Activated CD4-positive, CD25-positive, alpha-beta regulatory T cell (primary cell): ENCODE measurements around the gene PIK3C2G.
"Not testable (repeated sequence)": the region's sequence is repeated elsewhere in the genome, so short reads cannot be mapped to it uniquely, and the experiment has no call there.

ENCODE experiments used
- DNase-seq, 4 experiments: peaks; one replicate each; lab custom pipeline; 2025; lab: John Stamatoyannopoulos, UW

PIK3C2G gene

DNA sequence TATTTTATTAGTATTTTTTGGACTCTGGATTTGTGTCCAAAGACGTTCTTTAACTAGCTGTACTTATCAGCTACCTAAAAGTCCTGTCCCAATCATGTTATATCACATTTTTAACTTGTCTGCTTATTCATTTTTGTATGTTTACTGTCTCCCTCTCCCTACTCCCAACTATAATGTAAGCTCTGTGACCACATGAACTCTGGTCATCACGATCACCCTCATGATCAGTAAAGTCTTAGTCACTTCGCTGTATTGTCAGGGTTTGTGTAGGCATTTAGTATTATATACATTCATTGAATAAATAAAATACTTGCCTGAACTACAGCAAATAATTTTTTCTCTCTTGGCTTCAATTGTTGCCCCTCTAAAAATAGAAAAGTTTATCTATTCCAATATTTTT, 211.0 kb downstream of the PIK3C2G start:
- no peak for DNase-seq

DNA sequence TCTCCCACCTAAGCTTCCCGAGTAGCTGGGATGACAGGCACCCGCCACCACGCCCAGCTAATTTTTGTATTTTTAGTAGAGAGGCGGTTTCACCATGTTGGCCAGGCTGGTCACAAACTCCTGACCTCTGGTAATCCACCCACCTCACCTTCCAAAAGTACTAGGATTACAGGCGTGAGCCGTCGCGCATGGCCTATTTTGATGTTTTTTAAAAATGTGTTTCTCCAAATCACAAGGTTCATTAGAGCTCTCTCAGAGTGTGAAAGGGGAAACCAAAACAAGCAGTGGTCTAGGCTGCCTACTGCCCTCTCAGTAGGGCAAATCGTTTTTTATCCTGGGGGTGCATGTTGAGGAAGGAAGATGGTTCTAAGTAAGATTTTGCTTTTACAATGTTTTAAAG, 211.5 kb downstream of the PIK3C2G start:
- no peak for DNase-seq

DNA sequence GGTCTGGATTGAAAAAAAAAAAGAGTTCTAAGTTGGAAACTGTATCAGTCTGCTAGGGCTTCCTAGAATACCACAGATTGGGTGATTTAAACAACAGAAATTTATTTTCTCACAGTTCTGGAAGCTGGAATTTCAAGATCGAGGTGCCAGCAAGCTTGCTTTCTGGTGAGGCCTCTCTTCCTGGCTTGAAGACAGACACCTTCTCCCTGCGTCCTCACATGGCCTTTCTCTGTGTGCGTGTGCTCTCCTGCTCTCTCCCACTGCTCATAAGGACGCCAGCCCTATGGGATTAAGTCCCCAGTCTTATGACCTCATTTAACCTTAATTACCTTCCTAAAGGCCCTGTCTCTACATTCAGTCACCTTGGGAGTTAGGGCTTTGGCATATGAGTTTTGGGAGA, 215.5 kb downstream of the PIK3C2G start:
- DNase-seq, result no peak

DNA sequence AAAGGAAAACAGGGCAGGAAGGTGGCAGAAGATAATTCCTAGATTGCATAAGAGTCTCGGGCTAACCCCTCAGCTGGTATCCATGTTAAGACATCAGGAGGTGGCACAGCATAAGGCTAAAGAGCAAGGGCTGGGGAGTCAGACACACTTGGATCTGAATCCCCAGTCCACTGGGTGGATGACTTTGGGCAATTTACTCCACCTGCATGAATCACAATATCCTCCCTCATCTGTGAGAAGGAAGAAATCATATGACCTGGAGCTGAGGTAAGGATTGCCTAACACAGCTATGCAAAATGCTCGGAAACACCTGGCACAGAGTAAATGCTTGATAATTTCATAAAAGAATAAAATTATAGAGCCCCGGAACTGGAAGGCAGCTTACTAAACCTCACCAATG, 217.9 kb downstream of the PIK3C2G start:
- no peak for DNase-seq

DNA sequence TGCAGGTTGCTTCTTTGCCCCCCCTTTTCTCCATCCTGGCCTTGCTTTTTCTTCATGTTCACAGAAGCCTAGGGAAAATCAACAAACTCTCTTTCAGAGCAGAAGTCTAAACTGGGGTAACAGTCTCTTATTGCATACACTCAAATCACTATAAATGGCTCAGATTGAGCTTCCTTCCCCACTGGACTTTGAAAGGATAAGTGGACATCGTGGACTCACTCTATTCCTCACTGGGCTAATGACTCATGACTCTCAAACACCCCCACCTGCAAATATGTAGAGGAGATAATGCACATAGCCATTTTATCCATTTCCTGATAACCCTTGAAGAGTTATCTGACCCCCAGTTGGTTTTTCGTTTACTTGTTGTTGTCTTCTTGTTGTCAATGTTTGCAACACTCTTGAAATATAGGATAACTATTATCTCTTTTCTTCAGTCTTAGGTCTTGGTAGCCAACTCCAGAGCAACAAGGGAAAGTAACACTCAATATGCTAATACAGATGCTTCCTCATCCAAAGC, 221.3 kb downstream of the PIK3C2G start:
- DNase-seq, result no peak

DNA sequence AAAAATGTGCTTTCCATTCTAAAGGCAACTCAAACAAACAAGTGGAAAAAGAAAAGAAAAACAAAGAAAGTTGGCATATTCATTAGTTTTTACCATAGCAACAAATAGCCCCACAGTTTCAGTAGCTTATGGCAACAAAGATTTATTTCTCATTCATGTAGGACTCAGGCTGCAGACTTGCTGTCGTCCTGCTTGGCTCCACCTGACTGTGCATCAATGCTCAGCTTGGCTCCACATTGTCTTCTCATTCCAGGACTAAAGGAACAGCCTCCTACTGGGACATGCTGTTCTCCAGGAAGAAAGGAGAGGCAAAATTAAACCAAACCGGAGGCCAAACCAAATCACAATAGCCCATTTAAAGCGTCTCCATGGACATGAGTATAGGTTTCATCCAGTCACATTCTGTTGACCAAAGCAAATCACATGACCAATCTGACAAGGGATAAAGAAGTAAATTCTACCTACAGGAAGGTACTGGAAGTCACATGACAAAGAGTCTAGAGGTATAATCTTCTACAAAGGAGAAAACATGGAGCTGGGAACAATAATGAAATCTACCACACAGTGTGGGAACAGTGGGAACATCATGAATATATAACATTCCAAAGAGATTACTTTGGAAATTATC, 222.5 kb downstream of the PIK3C2G start:
- DNase-seq, result no peak

DNA sequence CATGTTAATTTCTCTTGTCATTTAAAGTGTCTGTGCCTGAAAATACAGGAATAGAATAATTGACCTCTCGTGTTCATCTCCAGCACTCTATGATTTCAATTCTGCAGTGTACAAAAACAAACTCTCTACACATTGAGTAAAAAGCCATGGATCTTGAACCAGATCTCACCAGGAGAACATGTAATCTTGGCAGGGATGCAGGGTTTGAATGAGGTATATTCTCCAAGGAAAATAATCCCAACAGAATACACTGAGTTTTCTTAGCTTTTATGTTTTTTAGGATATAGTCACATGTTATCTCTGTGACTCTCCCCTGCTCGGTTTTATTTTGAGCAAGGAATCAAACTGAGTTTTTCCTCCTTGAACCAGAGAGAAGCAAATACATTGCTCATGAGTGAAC, 224.7 kb downstream of the PIK3C2G start:
- no peak for DNase-seq

DNA sequence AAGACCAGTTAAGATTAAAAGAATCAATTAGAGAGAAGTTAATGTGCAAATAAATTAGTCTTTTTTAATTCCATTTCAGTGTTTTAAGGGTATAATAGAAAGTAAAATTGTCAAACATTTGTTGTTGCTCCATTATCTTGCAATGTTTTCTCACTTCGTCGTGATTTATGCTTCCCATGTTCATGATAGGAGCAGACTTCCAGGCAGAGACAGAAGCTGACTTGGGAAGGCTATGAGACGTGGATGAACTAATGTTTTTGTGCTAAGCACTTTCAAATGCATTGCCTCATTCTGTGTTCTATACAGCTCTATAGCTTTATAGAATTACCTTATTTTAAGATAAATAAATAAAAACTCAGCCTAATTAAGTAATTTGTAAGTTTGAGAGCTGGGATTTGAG, 226.2 kb downstream of the PIK3C2G start:
- DNase-seq, result no peak

DNA sequence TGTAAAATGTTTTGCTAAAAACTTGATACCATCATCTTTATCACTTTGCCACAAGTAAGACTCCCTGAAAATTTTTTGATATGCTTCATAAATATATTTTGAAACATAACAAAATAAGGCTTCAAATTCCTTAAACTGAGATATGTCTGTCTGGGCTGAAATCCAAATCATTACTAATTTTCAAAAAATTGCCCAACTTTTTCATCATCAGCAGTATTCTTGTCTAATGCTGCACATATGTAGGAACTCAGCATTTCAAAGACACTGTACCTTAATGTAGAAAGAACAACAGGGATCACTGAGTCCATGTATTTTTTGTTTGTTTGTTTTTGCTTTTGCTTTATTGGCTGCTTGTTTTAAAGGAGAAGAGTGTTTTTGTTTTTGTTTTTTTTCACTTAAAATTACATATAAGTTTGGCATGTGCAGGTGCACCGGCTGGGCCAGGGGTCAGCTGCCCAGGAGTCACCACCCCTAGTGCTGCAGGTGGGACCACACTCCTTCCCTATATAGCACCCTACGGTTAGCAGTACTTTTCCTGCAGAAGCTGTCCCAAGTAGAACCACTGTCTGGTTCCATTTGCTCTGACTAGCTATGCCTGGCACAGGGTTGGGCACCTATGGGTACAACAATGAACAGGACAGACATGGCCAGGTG, 231.2 kb downstream of the PIK3C2G start:
- DNase-seq, result no peak

DNA sequence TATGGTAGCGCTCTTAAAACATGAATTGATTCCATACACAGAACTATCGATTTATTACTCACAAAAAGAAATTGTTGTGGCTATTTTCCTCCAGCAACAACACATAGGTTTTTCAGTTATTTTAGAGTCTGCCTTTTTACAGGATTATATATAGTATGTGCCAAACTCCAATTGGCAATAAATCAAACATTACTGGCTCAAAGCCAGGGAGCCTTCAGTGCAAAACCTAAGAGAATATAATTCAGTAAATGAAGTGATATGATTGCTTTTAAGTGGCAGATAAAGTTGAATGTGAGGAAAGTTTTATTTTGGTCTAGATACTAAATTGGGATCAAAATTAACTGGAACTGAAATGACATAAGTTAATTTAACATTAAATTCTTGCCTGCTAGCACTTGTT, 234.8 kb downstream of the PIK3C2G start:
- no peak for DNase-seq

DNA sequence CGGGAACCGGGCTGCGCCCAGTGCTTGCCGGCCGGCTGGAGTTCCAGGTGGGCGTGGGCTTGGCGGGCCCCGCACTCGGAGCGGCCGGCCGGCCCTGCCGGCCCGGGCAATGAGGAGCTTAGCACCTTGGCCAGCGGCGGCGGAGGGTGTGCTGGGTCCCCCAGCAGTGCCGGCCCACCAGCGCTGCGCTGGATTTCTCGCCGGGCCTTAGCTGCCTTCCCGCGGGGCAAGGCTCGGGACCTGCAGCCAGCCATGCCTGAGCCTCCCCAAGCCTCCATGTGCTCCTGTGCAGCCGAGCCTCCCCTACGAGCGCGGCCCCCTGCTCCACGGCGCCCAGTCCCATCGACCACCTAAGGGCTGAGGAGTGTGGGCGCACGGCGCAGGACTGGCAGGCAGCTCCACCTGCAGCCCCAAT, 238.8 kb downstream of the PIK3C2G start:
- not testable (repeated sequence) for DNase-seq

DNA sequence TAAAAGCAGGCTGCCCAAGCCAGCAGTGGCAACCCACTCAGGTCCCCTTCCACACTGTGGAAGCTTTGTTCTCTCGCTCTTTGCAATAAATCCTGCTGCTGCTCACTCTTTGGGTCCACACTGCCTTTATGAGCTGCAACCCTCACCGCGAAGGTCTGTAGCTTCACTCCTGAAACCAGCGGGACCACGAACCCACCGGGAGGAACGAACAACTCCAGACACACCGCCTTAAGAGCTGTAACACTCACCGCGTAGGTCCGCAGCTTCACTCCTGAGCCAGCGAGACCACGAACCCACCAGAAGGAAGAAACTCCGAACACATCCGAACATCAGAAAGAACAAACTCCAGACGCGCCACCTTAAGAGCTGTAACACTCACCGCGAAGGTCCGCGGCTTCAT, 239.4 kb downstream of the PIK3C2G start:
- not testable (repeated sequence) for DNase-seq

DNA sequence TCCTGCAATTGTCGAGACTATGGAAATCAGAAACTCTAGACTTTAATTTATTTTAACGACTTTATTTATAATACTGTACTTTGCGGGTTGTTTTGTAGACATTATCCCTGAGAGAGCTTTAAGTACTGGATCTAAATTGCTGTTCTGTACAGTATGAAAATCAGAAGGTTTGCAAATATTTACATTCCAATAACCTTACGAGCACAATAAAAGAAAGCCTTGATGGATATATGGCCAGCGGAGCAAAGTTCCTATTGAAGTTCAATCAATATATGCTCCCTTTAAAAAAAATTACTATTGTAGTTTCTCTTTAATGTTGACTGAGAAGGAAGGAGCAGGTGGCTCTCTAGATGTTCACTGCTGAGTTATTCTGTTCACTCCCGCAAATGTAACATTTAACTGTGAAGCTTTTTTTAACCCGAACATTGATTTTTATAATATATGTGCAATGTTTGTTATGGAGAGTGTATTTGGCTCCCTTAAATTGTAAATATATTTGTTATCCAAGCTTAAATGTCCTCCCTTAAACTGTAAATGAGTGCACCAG, 241.2 kb downstream of the PIK3C2G start:
- no peak for DNase-seq

DNA sequence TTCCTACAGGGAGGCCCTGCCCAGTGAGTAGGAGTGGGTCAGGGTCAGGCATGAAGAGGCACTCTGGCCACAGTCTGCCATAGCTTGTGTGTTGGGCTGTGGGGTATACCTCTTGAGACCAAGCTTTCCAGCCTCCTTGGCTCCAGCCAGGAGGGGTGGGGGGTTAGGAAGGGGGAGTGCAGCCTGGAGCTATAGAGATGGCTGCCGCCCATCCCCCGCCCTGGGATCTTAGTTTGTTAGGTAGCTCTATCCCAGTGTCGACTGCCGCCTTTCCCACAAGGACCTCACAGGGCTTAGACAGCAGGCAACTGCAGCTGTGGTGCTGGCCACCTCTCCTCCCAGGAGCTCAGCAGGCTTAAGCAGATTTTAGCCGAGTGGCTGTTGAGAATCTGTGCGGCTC, 260.1 kb downstream of the PIK3C2G start:
- no peak for DNase-seq

DNA sequence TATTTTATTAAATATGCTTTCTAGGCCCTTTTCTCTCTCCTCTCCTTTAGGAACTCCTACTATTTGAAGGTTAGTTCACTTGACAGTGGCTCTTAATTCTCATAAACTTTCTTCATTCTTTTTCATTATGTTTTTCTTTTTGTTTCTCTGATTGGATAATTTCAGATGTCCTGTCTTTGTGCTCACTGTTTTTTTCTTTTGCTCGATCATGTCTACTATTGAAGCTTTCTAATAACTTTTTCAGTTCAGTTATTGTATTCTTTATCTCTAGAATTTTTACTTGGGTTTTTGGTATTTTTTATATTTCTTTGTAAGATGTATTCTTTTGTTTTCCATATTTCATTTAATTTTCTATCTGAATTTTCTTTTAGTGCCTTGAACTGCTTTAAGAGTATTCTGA, 261.5 kb downstream of the PIK3C2G start:
- DNase-seq, result no peak

DNA sequence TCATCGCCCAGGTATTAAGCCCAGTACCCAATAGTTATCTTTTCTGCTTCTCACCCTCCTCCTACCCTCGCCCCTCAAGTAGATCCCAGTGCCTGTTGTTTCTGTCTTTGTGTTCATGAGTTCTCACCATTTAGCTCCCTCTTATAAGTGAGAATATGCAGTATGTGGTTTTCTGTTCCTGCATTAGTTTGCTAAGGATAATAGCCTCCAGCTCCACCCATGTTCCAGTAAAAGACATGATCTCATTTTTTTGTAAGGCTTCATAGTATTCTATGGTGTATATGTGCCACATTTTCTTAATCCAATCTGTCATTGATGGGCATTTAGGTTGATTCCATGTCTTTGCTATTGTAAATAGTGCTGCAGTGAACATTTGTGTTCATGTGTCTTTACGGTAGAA, 281.2 kb downstream of the PIK3C2G start:
- not testable (repeated sequence) for DNase-seq

DNA sequence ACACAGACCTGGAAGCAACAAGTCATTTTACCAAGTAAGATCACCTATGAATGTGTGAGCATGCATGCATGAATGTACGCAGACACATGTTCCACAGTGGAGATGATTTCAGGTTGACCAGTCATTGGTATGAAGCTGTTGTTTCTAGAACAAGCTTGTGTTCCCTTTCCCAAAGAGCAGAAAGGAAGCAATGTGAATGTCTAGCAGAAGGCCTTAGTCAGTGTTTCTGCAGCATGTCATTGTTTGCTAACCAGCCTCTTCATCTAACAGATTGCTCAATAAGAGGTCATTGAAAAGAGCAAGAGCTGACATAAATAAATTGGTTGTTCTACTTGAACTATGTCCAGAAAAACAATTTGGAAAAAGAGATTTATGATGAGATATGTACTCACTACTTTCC, 285.1 kb downstream of the PIK3C2G start:
- DNase-seq, result no peak

DNA sequence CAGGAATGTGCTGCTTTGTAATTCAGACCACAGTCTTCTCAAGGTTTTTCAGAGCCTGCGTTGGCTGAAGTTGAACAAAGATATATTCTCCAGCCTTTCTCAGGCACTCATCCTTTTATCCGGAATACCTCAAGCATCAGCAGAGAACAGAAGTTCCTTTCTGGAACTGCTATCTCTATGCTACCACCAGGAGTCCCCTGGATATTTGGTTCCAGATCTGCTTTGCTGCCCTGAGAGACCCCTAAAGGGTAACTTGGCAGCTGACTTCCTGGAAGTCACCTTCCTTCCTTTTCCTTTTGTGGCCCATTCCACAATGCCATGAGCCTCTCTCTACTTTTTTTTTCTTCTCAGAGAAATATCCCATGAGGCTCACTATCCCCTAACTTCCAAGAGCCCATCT, 288.3 kb downstream of the PIK3C2G start:
- no peak for DNase-seq

DNA sequence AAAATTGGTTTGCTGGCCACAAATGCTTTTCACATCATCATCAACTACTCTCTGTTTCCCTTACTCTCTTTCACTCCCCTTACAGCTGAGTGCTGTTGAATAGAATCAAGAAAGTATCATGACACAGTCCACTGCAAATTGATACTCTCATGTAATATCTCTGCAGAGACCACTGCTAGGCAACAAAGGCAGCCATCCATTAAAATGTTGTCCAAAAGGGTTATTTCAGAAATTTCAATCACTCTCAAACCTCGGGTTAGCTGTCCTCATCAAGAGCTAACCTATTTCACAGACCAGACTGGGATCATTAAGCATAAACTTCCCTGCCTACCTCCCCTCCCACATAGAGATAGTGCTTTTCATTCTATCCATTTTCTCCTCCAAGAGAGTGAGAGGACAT, 289.8 kb downstream of the PIK3C2G start:
- no peak for DNase-seq

DNA sequence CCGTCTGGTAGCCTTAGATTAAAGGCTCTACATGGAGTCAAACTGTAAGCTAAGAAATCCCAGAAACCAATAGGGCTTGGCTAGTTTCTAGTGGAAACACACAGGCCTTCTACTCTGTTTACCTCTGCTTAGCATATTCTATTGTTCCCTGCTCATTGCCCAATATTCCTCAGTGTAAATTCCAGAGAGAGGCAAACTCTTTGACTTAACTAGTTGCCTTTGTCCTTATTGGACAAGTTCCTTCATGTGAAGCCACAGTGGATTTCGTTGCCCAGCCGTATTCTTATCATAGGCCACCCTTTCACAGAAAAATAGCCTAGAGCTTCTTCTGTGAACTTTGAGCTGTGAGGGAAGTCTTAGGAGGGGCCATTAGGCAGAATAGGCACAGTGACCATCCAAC, 290.4 kb downstream of the PIK3C2G start:
- no peak for DNase-seq

DNA sequence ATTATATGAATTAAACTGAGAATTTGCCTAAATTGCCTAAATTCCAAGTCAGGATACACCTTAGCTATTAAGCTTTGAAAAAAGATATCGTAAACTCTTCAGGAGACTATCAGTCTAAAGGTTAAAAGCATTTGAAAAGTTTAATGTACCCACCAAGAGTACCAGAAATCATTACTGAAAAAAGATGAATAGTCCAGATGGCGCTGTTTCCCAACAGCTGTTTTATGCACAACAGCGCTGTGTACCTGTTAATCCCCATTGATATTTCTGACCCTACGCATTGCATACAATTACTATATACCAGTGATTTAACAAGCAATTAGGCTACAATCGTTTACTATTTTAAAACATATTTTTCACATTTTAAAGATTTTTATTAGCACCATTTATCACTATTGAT, 291.5 kb downstream of the PIK3C2G start:
- no peak for DNase-seq

DNA sequence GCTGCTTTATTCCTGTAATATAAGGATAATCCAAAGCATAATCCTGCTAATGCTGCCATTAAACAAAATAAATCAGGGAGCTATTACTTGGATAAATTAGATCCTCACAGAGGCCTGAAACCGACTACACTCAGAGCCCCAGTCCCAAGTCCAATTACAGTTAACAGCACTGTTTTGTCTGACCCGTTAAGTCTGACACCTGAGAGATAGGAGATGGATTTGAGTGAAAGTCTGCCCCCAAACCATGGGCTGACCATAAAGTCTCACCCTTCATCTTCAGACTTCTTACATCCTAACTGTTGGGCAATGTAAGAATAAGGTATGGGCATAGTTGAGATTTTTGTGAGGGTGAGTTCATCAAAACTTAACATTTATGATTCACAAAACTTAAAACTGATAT, 294.8 kb downstream of the PIK3C2G start:
- no peak for DNase-seq

DNA sequence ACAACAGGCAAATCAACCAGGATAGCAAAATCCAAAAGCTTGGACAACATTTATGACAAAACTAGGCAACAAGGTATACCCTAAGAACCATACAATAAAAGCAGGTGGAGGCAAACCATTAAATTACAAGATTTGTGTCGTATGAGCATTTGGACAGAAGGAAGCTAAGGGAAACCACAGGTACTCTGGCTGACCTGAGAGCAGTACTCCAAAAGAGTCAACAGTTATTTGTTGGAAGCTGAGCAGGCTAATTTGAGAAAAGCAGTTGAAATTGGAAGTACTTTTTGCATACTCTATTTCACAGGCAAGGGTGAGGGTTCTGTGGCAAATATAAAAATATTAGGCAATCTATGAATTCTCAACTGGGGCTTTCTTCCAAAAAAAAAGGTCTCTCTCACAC, 297.9 kb downstream of the PIK3C2G start:
- no peak for DNase-seq

DNA sequence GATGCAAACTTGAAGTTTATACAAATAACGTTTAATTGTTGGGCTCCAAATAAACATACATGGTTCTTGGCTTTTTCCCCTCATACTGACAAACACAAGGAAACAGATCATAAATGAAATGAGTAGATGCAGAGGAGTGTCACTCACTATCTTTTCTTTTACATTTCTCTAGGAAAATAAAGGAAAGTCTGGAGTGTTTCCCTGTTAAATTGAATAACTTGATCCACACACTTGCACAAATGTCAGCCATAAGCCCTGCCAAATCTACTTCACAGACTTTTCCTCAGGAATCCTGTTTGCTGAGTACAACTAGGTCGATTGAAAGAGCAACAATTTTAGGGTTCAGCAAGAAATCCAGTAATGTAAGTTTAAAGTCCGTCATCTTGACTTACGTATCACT, 301.2 kb downstream of the PIK3C2G start:
- no peak for DNase-seq
